HepG2 (cell line): ENCODE measurements around the gene AP1M1. TPM values are rescaled to one million over a fixed set of nuclear protein-coding genes. Genes with fewer than 3 reads are reported as not detected.

Source experiments
- ATAC-seq: fragments of 200-7000 bp; cut with Tn5 transposase; 3 replicates; pipeline ENCODE4 v1.9.1; 2020; ENCODE audit warnings: mild to moderate bottlenecking, moderate library complexity
- BruUV-seq: library from RNA; stranded (reverse); fragments of 400-500 nt; replicated peaks from 2 replicates; lab custom pipeline; 2021; lab: Mats Ljungman, UMichigan
- CTCF ChIA-PET: fragments of 300-600 bp; formaldehyde crosslinking; extraction: SDS; loops from one replicate; lab custom pipeline; 2021; ENCODE audit warnings: low total read pairs, inconsistent platforms, low intra/inter-chr PET ratio; lab: Yijun Ruan, JAX
- POLR2A ChIA-PET: fragments of 350-600 bp; sonication (Branson Sonifier 250); formaldehyde crosslinking; loops from one replicate; lab custom pipeline; 2020; ENCODE audit warnings: antibody characterized with exemption, inconsistent platforms; lab: Yijun Ruan, JAX
- DNase-seq: peaks from one replicate; pipeline ENCODE4 v3.0.0-alpha.2; 2015; ENCODE audit warnings: low spot score
- FAIRE-seq: peaks from 3 replicates; lab custom pipeline; 2011; peaks lifted over from hg19 to GRCh38; lab: Jason Lieb, UNC
- H2AFZ ChIP-seq: one replicate; pipeline ENCODE4 v1.6.1; 2011; ENCODE audit warnings: low read length, inconsistent platforms
- H3K27ac ChIP-seq: fragments of 300-600 bp; 3 replicates; pipeline ENCODE4 v1.8.0; 2011; ENCODE audit warnings: mixed run types, mild to moderate bottlenecking, mixed read lengths, low read length, inconsistent platforms; ENCODE audit not compliant: insufficient read depth; ENCODE audit errors: extremely low read length
- H3K27me3 ChIP-seq, 2 experiments: fragments of 200-600 bp in 1 of 2; 2 replicates in 1 of 2; 3 replicates in 1 of 2; pipeline versions ENCODE4 v1.6.0 to v1.8.0; 2011; ENCODE audit warnings: low read length in 2 of 2, mild to moderate bottlenecking in 2 of 2, moderate library complexity in 2 of 2, inconsistent platforms in 1 of 2; ENCODE audit not compliant: insufficient read depth in 2 of 2, control insufficient read depth in 1 of 2
- H3K36me3 ChIP-seq, 2 experiments: fragments of 200-600 bp in 1 of 2; replicated peaks in 1 of 2; 2 replicates in 1 of 2; 3 replicates in 1 of 2; pipeline versions ENCODE4 v1.5.1 to v1.8.0; 2011; ENCODE audit warnings: low read length in 2 of 2, inconsistent platforms in 1 of 2; ENCODE audit not compliant: insufficient read depth in 2 of 2, control insufficient read depth in 1 of 2
- H3K4me1 ChIP-seq: 2 replicates; pipeline ENCODE4 v1.5.1; 2012; ENCODE audit warnings: low read length, inconsistent platforms; ENCODE audit not compliant: insufficient read depth
- H3K4me2 ChIP-seq: 2 replicates; pipeline ENCODE4 v1.6.0; 2011; ENCODE audit warnings: low read depth, low read length, inconsistent platforms
- H3K4me3 ChIP-seq, 3 experiments: fragments of 200-600 bp in 1 of 3; sonication (generic), shearing (Covaris generic) in 1 of 3; replicated peaks in 1 of 3; 2 replicates each; pipeline ENCODE4 v1.5.1; 2011 to 2016; ENCODE audit warnings: low read length in 3 of 3, inconsistent platforms in 2 of 3, low read depth in 2 of 3, mild to moderate bottlenecking in 2 of 3, control low read depth in 1 of 3, mixed read lengths in 1 of 3; ENCODE audit not compliant: insufficient read depth in 1 of 3
- H3K79me2 ChIP-seq: one replicate; pipeline ENCODE4 v1.6.1; 2011; ENCODE audit warnings: low read length, inconsistent platforms; ENCODE audit not compliant: insufficient read depth
- H3K9ac ChIP-seq: 2 replicates; pipeline ENCODE4 v1.6.0; 2011; ENCODE audit warnings: mild to moderate bottlenecking, low read depth, low read length, inconsistent platforms; ENCODE audit not compliant: insufficient read depth
- H3K9me3 ChIP-seq: 2 replicates; pipeline ENCODE4 v1.5.1; 2012; ENCODE audit warnings: mild to moderate bottlenecking, low read length
- H4K20me1 ChIP-seq: 2 replicates; pipeline ENCODE4 v1.6.0; 2011; ENCODE audit warnings: inconsistent platforms, mild to moderate bottlenecking, low read length, moderate library complexity; ENCODE audit not compliant: insufficient read depth
- CAMTA2 ChIP-seq: sonication (generic); formaldehyde crosslinking; IDR thresholded peaks from 2 replicates; pipeline ENCODE4 v1.4.0; 2020; ENCODE audit warnings: mild to moderate bottlenecking, missing genetic modification reagents, borderline replicate concordance
- KDM5B ChIP-seq: sonication (generic); formaldehyde crosslinking; IDR thresholded peaks from 2 replicates; pipeline ENCODE4 v1.4.0; 2020; ENCODE audit warnings: missing genetic modification reagents, mild to moderate bottlenecking, borderline replicate concordance
- POLR2G ChIP-seq: fragments of 200-400 bp; formaldehyde crosslinking; IDR thresholded peaks from 2 replicates; pipeline ENCODE4 v1.6.1; 2018; ENCODE audit warnings: mild to moderate bottlenecking, low read depth, low read length, moderate library complexity
- RAD21 ChIP-seq: fragments of 450-650 bp; formaldehyde crosslinking; IDR thresholded peaks from 2 replicates; pipeline ENCODE4 v1.5.0; 2020; ENCODE audit warnings: mild to moderate bottlenecking
- SRSF4 ChIP-seq: fragments of 200-400 bp; formaldehyde crosslinking; IDR thresholded peaks from one replicate; pipeline ENCODE4 v1.6.1; 2018; ENCODE audit warnings: mild to moderate bottlenecking, low read depth, low read length, moderate library complexity; ENCODE audit not compliant: poor library complexity, severe bottlenecking
- YEATS4 ChIP-seq: sonication (generic); formaldehyde crosslinking; IDR thresholded peaks from 2 replicates; pipeline ENCODE4 v1.4.0; 2020; ENCODE audit warnings: missing genetic modification reagents, borderline replicate concordance
- ZSCAN20 ChIP-seq: sonication (generic); formaldehyde crosslinking; IDR thresholded peaks from 2 replicates; pipeline ENCODE4 v1.4.0; 2020; ENCODE audit warnings: missing genetic modification reagents, mild to moderate bottlenecking, borderline replicate concordance
- WGBS: methylation state at CpG from one replicate; pipeline ENCODE4 v1.1.6; 2017; ENCODE audit warnings: low lambda C conversion rate; 5-methylcytosine and 5-hydroxymethylcytosine counted together
- in situ Hi-C: cut with HindIII; loops from 2 replicates; pipeline ENCODE4 v1.10.0; 2017; ENCODE audit warnings: low pct_unique_long_range_greater_than_20kb; ENCODE audit not compliant: extremely low pct_ligation_motif_present
- intact Hi-C: fragments of 100-400 bp; cut with micrococcal nuclease; formaldehyde crosslinking; loops from one replicate; pipeline ENCODE4 v1.10.0; 2022; ENCODE audit not compliant: unreplicated experiment
- polyA plus RNA-seq, 8 experiments: library from polyadenylated mRNA; depleted of rRNA in 3 of 8; stranded (reverse) in 7 of 8; unstranded in 1 of 8; fragments of >200 nt; fragmentation: Illumina TruSeq in 4 of 8; extraction: Trizol in 4 of 8; gene quantifications; 2 replicates each; pipeline versions ENCODE4 v1.2.1 to v1.2.3, GENCODE V29; 2011 to 2016; ENCODE audit warnings: low read depth in 4 of 8, missing spikeins in 1 of 8, mixed read lengths in 1 of 8; ENCODE audit not compliant: insufficient read depth in 1 of 8
- total RNA-seq, 5 experiments: library from RNA; depleted of rRNA; stranded (reverse); fragments of >200 nt; fragmentation: Illumina TruSeq; extraction: Trizol; gene quantifications; 2 replicates each; pipeline ENCODE4 v1.2.3, GENCODE V29; 2016; ENCODE audit warnings: low read depth in 1 of 5
- TF ChIP-seq, protein P1 (sequence below): sonication (generic); formaldehyde crosslinking; conservative IDR thresholded peaks from 2 replicates; pipeline ENCODE4 v1.8.0; 2022; ENCODE audit warnings: missing genetic modification reagents
- TF ChIP-seq, protein P2 (sequence below): sonication (generic); formaldehyde crosslinking; IDR thresholded peaks from 2 replicates; pipeline ENCODE4 v1.8.0; 2022; ENCODE audit warnings: missing genetic modification reagents, mild to moderate bottlenecking, inconsistent platforms, borderline replicate concordance
- TF ChIP-seq, protein P3 (sequence below), 2 experiments: IDR thresholded peaks; 2 replicates each; pipeline ENCODE4 v1.6.1; 2011 to 2012; ENCODE audit warnings: low read length in 2 of 2, borderline replicate concordance in 1 of 2, low read depth in 1 of 2, mild to moderate bottlenecking in 1 of 2, moderate library complexity in 1 of 2
- TF ChIP-seq, protein P4 (sequence below): sonication (generic); formaldehyde crosslinking; IDR thresholded peaks from 2 replicates; pipeline ENCODE4 v1.9.0; 2021; ENCODE audit warnings: missing genetic modification reagents, borderline replicate concordance

Gene AP1M1
- total and polyA plus RNA-seq, 2 of the 13 experiments (the other 11 are each of a cell fraction or from before 2014, with no cell fraction given): 34.4 to 46.1 TPM

DNA sequence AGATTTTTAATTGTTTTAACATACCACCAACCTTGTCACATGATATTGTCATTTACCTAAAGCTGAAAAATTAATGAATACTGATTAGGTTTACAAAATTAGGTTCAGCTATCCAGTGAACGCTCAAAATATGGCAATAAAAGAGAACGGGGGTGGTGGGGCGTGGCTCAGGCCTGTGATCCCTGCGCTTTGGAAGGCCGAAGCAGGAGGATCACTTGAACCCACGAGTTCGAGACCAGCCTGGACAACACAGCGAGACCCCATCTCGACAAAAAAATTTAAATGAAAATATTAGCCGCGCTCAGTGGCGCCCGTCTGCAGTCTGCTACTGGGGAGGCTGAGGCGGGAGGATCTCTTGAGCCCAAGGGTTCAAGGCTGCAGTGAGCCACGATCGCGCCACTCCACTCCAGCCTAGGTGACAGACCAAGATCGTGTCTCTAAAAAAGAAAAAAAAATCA, 13.0 kb upstream of the AP1M1 start (continued):
- TF ChIP-seq KDM5B (CRISPR knock-in tag): 0 out of 2 replicates have a peak, but pooled peaks have one; percentile 65
- TF ChIP-seq, protein P1, sequence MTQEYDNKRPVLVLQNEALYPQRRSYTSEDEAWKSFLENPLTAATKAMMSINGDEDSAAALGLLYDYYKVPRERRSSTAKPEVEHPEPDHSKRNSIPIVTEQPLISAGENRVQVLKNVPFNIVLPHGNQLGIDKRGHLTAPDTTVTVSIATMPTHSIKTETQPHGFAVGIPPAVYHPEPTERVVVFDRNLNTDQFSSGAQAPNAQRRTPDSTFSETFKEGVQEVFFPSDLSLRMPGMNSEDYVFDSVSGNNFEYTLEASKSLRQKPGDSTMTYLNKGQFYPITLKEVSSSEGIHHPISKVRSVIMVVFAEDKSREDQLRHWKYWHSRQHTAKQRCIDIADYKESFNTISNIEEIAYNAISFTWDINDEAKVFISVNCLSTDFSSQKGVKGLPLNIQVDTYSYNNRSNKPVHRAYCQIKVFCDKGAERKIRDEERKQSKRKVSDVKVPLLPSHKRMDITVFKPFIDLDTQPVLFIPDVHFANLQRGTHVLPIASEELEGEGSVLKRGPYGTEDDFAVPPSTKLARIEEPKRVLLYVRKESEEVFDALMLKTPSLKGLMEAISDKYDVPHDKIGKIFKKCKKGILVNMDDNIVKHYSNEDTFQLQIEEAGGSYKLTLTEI (CRISPR knock-in tag): no peak
- TF ChIP-seq CAMTA2 (CRISPR knock-in tag): 0 out of 2 replicates have a peak, but pooled peaks have one; percentile 45
- TF ChIP-seq ZSCAN20 (CRISPR knock-in tag): no peak
- 0 out of 2 replicates have a peak, but pooled peaks have one; percentile 4 for TF ChIP-seq YEATS4 (CRISPR knock-in tag)
- TF ChIP-seq, protein P2, sequence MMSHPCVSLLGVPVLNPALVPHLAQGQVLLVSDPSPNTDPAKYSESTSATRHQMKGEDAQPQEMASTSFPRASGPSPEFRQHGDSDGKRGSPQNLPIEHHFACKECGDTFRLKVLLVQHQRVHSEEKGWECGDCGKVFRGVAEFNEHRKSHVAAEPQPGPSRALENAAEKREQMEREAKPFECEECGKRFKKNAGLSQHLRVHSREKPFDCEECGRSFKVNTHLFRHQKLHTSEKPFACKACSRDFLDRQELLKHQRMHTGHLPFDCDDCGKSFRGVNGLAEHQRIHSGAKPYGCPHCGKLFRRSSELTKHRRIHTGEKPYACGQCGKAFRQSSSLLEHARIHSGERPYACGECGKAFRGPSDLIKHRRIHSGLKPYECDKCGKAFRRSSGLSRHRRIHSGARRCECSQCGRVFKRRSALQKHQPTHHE (CRISPR knock-in tag): 0 out of 2 replicates have a peak, but pooled peaks have one; percentile 73

GRCh38 chr19:16185123-16185767, 12.5 kb upstream of the AP1M1 start, which contains the start of gene FAM32A:
Gene FAM32A (plus strand): TSS chr19:16185410. CDS start chr19:16185443, 33 bp downstream.
- Histone ChIP-seq H3K9ac (peak within 1 kb of the TSS; percentile 81), H3K79me2 (peaks cover 18% of the 10 kb centered on the region), H3K27me3 (no peaks in the 10 kb centered on the region; a peak in 1 of 5 replicates), H4K20me1 (no peaks in the 10 kb centered on the region), H2AFZ (no peak within 1 kb of the TSS), H3K27ac (peak within 1 kb of the TSS; percentile 73), H3K4me2 (peak within 1 kb of the TSS; percentile 78), H3K4me3 (peak within 1 kb of the TSS; percentile 84 to 96 (median 95)), H3K9me3 (no peaks in the 10 kb centered on the region), H3K36me3 (peaks cover 11 to 18% of the 10 kb centered on the region in 2 experiments), H3K4me1 (peaks cover 26% of the 10 kb centered on the region)
- intact Hi-C loops (loop anchor here (1.0 to 10.0 kb wide), 4 partner anchors 12 to 550 kb away; partner anchors contain the start of genes AP1M1 and RAB8A), in situ Hi-C loops (no loop called here)
- CTCF ChIA-PET: interaction anchor here (1.3 to 1.8 kb wide), 4 partner anchors 119 to 556 kb away, joined by 3 to 6 read pairs (median 5); no protein-coding TSS in a partner anchor
- under 1% methylated on average over 28 of the region's 39 CpGs for WGBS
- DNase-seq (peak; percentile 98), ATAC-seq (peak; percentile 97), FAIRE-seq (peak; percentile 98)
- POLR2A ChIA-PET: interaction anchor here (0.8 to 2.5 kb wide), 17 partner anchors 11 to 512 kb away, joined by 3 to 44 read pairs (median 6); partner anchors contain the start of genes AP1M1, CYP4F11, CYP4F12 and HSH2D
- no TSS peak for BruUV-seq
- TF ChIP-seq SRSF4: no peak
- TF ChIP-seq, protein P3, sequence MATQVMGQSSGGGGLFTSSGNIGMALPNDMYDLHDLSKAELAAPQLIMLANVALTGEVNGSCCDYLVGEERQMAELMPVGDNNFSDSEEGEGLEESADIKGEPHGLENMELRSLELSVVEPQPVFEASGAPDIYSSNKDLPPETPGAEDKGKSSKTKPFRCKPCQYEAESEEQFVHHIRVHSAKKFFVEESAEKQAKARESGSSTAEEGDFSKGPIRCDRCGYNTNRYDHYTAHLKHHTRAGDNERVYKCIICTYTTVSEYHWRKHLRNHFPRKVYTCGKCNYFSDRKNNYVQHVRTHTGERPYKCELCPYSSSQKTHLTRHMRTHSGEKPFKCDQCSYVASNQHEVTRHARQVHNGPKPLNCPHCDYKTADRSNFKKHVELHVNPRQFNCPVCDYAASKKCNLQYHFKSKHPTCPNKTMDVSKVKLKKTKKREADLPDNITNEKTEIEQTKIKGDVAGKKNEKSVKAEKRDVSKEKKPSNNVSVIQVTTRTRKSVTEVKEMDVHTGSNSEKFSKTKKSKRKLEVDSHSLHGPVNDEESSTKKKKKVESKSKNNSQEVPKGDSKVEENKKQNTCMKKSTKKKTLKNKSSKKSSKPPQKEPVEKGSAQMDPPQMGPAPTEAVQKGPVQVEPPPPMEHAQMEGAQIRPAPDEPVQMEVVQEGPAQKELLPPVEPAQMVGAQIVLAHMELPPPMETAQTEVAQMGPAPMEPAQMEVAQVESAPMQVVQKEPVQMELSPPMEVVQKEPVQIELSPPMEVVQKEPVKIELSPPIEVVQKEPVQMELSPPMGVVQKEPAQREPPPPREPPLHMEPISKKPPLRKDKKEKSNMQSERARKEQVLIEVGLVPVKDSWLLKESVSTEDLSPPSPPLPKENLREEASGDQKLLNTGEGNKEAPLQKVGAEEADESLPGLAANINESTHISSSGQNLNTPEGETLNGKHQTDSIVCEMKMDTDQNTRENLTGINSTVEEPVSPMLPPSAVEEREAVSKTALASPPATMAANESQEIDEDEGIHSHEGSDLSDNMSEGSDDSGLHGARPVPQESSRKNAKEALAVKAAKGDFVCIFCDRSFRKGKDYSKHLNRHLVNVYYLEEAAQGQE (IDR thresholded peaks at IDR 0.05; ENCODE audit: borderline replicate concordance in 1 of 2, low read depth in 1 of 2, low read length in 2 of 2): 0 out of 4 replicates have a peak, but pooled peaks of 1 of the 2 experiments have one; percentile 27
- TF ChIP-seq, protein P4, sequence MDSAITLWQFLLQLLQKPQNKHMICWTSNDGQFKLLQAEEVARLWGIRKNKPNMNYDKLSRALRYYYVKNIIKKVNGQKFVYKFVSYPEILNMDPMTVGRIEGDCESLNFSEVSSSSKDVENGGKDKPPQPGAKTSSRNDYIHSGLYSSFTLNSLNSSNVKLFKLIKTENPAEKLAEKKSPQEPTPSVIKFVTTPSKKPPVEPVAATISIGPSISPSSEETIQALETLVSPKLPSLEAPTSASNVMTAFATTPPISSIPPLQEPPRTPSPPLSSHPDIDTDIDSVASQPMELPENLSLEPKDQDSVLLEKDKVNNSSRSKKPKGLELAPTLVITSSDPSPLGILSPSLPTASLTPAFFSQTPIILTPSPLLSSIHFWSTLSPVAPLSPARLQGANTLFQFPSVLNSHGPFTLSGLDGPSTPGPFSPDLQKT (CRISPR knock-in tag): peak; percentile 89; the same call in 1 of the 2 replicates
- TF ChIP-seq POLR2G: peak; percentile 92
- TF ChIP-seq RAD21 (CRISPR knock-in tag): 0 out of 2 replicates have a peak, but pooled peaks have one; percentile 10
